Stomach (tissue), 9 donors: ENCODE measurements around the gene THSD7A. TPM values are rescaled to one million over a fixed set of nuclear protein-coding genes. Genes with fewer than 3 reads are reported as not detected.

Source experiments
- DNase-seq, 2 donors: peaks; one replicate each; pipeline versions ENCODE4 v3.0.0 to v3.0.0-alpha.2; 2013 to 2019
- H3K27ac ChIP-seq, 5 donors: fragments of 200-600 bp in 4 of 5; sonication (generic) in 4 of 5; one replicate each; pipeline ENCODE4 v1.5.1; 2013 to 2019; ENCODE audit warnings: mild to moderate bottlenecking in 1 of 5, moderate library complexity in 1 of 5
- H3K27me3 ChIP-seq, 3 donors: fragments of 200-600 bp; sonication (generic); one replicate each; pipeline ENCODE4 v1.5.1; 2017 to 2019; ENCODE audit warnings: mixed run types in 1 of 3
- H3K36me3 ChIP-seq, 4 donors: fragments of 200-600 bp; sonication (generic); 1 replicate in 3 of 4; 2 replicates in 1 of 4; pipeline ENCODE4 v1.5.1; 2016 to 2019
- H3K4me1 ChIP-seq, 4 donors: fragments of 200-600 bp; sonication (generic); one replicate each; pipeline ENCODE4 v1.5.1; 2016 to 2019
- H3K4me3 ChIP-seq, 4 donors: fragments of 200-600 bp; sonication (generic) in 3 of 4; one replicate each; pipeline ENCODE4 v1.5.1; 2016 to 2019; ENCODE audit warnings: mild to moderate bottlenecking in 1 of 4
- H3K9me3 ChIP-seq, 4 donors: fragments of 200-600 bp; sonication (generic); one replicate each; pipeline ENCODE4 v1.5.1; 2016 to 2019
- CTCF ChIP-seq, 7 experiments: fragments of 450-650 bp in 4 of 7; fragments of 200-600 bp in 3 of 7; sonication (generic) in 3 of 7; IDR thresholded peaks; one replicate each; pipeline ENCODE4 v1.5.1; 2016 to 2019; ENCODE audit warnings: antibody characterized with exemption in 7 of 7, control low read depth in 2 of 7, mild to moderate bottlenecking in 1 of 7
- EP300 ChIP-seq: sonication (generic); formaldehyde crosslinking; IDR thresholded peaks from one replicate; pipeline ENCODE4 v1.6.1; 2017; ENCODE audit warnings: antibody characterized with exemption
- POLR2A ChIP-seq, 4 donors: fragments of 450-650 bp; IDR thresholded peaks; one replicate each; pipeline ENCODE4 v1.6.1; 2016; ENCODE audit warnings: antibody characterized with exemption in 4 of 4, control low read depth in 2 of 4, mild to moderate bottlenecking in 1 of 4, moderate library complexity in 1 of 4
- POLR2AphosphoS5 ChIP-seq, 3 donors: sonication (generic); formaldehyde crosslinking; IDR thresholded peaks; one replicate each; pipeline ENCODE4 v1.6.1; 2016; ENCODE audit warnings: antibody characterized with exemption in 3 of 3
- WGBS, 5 donors: extraction: QIAGEN DNeasy Blood & Tissue Kit in 3 of 5; methylation state at CpG; one replicate each; pipeline versions ENCODE4 v1.1.5 to v1.1.7; 2013 to 2018; 5-methylcytosine and 5-hydroxymethylcytosine counted together
- intact Hi-C: fragments of 100-400 bp; cut with DNase I; formaldehyde crosslinking; loops from one replicate; pipeline ENCODE4 v1.15.1; 2023; ENCODE audit warnings: low total_unique reads
- polyA plus RNA-seq, 3 donors: library from polyadenylated mRNA; stranded (reverse); fragments of 200-250 nt; gene quantifications; one replicate each; pipeline ENCODE4 v1.2.3, GENCODE V29; 2013
- total RNA-seq, 5 donors: library from RNA; depleted of rRNA; stranded (reverse); fragments of >200 nt; gene quantifications; one replicate each; pipeline versions ENCODE4 v1.1.0 to v1.2.3, GENCODE V29; 2014 to 2016
- donor health status: healthy with polysubstance abuse.
- donor health status: Bipolar disorder and iron deficiency.
- donor health status: healthy.

The THSD7A gene
- total and polyA plus RNA-seq, 8 donors: 0.06 to 13.2 (median 0.46) TPM; not detected in 1

GRCh38 chr7:11373546-11374142 lies 458.4 kb downstream of the THSD7A start:
- TF ChIP-seq CTCF (IDR thresholded peaks at IDR 0.05) (peak in 5 of 7 experiments; percentile 16 to 38 (median 35)), EP300 (no peak)
- no peaks in the 10 kb centered on the region for H3K27me3 ChIP-seq
- H3K9me3 ChIP-seq: no peaks in the 10 kb centered on the region
- WGBS, 5 donors: 57 to 75% (median 65%) methylated on average over 2 of the region's 2 CpGs
- no peak overlapping the region for H3K27ac ChIP-seq
- intact Hi-C loops: no loop called here
- H3K36me3 ChIP-seq: no peaks in the 10 kb centered on the region
- no peak overlapping the region for H3K4me3 ChIP-seq
- peak in 1 of 2 donors; percentile 21 for DNase-seq
- H3K4me1 ChIP-seq: peaks cover 0 to 4% (median 0%) of the 10 kb centered on the region in 4 donors

DNA sequence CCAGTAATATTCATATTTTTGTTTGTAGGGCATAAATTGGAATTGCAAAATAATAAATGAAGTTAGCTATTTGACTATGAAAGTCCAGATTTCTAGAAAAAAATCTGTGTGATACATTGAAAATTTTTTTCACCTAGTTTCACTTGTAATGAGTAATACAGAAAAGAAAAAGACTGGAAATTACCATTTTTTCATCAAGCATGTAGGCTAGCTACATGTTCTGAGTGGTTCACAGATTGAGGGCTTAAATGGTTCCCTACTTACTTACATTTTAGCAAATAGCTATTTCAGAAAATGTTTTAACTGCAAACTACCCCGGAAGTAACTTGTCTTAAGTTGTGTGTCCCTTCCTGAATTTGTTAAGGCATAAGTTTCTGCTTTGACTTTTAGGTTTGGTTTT lies 462.3 kb downstream of the THSD7A start:
- DNase-seq: no peak
- Histone ChIP-seq H3K4me3 (no peak overlapping the region), H3K36me3 (no peaks in the 10 kb centered on the region), H3K27ac (no peak overlapping the region), H3K4me1 (no peaks in the 10 kb centered on the region), H3K27me3 (no peaks in the 10 kb centered on the region), H3K9me3 (no peaks in the 10 kb centered on the region)
- 58 to 93% (median 92%) methylated on average over 1 of the region's 1 CpG for WGBS, 5 donors
- TF ChIP-seq POLR2A (IDR thresholded peaks at IDR 0.05) (no peak), POLR2AphosphoS5 (IDR thresholded peaks at IDR 0.05) (no peak), CTCF (IDR thresholded peaks at IDR 0.05) (no peak), EP300 (no peak)
- intact Hi-C loops: no loop called here

GRCh38 chr7:11366118-11366517 lies 465.9 kb downstream of the THSD7A start:
- Histone ChIP-seq H3K27ac (no peak overlapping the region), H3K4me1 (no peaks in the 10 kb centered on the region), H3K27me3 (no peaks in the 10 kb centered on the region), H3K36me3 (no peaks in the 10 kb centered on the region), H3K9me3 (no peaks in the 10 kb centered on the region), H3K4me3 (no peak overlapping the region)
- WGBS, 5 donors: 88 to 91% (median 90%) methylated on average over 4 of the region's 4 CpGs
- no peak for DNase-seq
- TF ChIP-seq EP300 (no peak), POLR2AphosphoS5 (IDR thresholded peaks at IDR 0.05) (no peak), CTCF (IDR thresholded peaks at IDR 0.05) (no peak), POLR2A (IDR thresholded peaks at IDR 0.05) (no peak)
- intact Hi-C loops: no loop called here

- no peak for DNase-seq
- no peak overlapping the region for H3K27ac ChIP-seq
- peaks cover 0 to 7% (median 2%) of the 10 kb centered on the region in 4 donors for H3K9me3 ChIP-seq
- no peaks in the 10 kb centered on the region for H3K36me3 ChIP-seq
- WGBS, 5 donors: 90 to 100% (median 96%) methylated on average over 1 of the region's 1 CpG
- no peak overlapping the region for H3K4me3 ChIP-seq
- TF ChIP-seq POLR2AphosphoS5 (IDR thresholded peaks at IDR 0.05) (no peak), EP300 (no peak), POLR2A (IDR thresholded peaks at IDR 0.05) (no peak), CTCF (IDR thresholded peaks at IDR 0.05) (no peak)
- H3K27me3 ChIP-seq: no peaks in the 10 kb centered on the region
- intact Hi-C loops: no loop called here
- H3K4me1 ChIP-seq: no peaks in the 10 kb centered on the region
Measured at GRCh38 chr7:11358637-11359036, 473.4 kb downstream of the THSD7A start.
